Activated T-helper 1 cell treated with anti-CD3 and anti-CD28 coated beads, Interleukin-12 subunit alpha, Interleukin-12 subunit beta, Interleukin-2, Interleukin-4 antibody, amounts not matched to agents 30 ng/mL and 10 ng/mL and 1 ng/mL, durations not matched to agents 14 hours and 24 hours and 36 hours (primary cell): ENCODE data around the gene KDF1. TPM values are rescaled to one million over a fixed set of nuclear protein-coding genes. Genes with fewer than 3 reads are reported as not detected.

Source experiments
- DNase-seq: peaks from one replicate; pipeline ENCODE4 v3.0.0; 2021; ENCODE audit warnings: low spot score
- H3K27ac Mint-ChIP-seq: one replicate; pipeline ENCODE4 v1.8.0; 2021; ENCODE audit warnings: mild to moderate bottlenecking, mixed read lengths
- H3K27me3 Mint-ChIP-seq: one replicate; pipeline ENCODE4 v1.8.0; 2022; ENCODE audit warnings: mild to moderate bottlenecking, moderate library complexity, mixed read lengths; ENCODE audit not compliant: insufficient read depth
- H3K36me3 Mint-ChIP-seq: one replicate; pipeline ENCODE4 v1.8.0; 2021; ENCODE audit warnings: low read depth, mixed read lengths
- H3K4me1 Mint-ChIP-seq: one replicate; pipeline ENCODE4 v1.8.0; 2021; ENCODE audit warnings: low read depth, mixed read lengths
- H3K4me3 Mint-ChIP-seq: one replicate; pipeline ENCODE4 v1.8.0; 2021; ENCODE audit warnings: mild to moderate bottlenecking, moderate library complexity, mixed read lengths
- H3K9me3 Mint-ChIP-seq: one replicate; pipeline ENCODE4 v1.8.0; 2021; ENCODE audit warnings: mixed read lengths
- intact Hi-C: fragments of 100-400 bp; cut with micrococcal nuclease; formaldehyde crosslinking; loops from one replicate; pipeline ENCODE4 v1.15.1; 2024
- total RNA-seq: library from RNA; stranded (reverse); gene quantifications from 2 replicates; pipeline ENCODE4 v1.2.3, GENCODE V29; 2022

The KDF1 gene
- total RNA-seq, 1 donor from 2014 or later, result not detected

DNA sequence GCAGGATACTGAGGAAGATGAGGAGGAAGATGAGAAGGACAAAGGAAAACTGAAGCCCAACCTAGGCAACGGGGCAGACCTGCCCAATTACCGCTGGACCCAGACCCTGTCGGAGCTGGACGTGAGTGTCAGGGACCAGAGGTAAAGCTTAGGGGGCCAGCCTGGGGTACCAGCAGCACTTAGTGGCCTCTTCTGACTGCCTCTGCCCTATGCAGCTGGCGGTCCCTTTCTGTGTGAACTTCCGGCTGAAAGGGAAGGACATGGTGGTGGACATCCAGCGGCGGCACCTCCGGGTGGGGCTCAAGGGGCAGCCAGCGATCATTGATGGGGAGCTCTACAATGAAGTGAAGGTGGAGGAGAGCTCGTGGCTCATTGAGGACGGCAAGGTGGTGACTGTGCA, 17.6 kb downstream of the KDF1 start:
- Mint-ChIP-seq H3K27me3 (no peaks in the 10 kb centered on the region), H3K4me3 (no peak overlapping the region), H3K9me3 (no peaks in the 10 kb centered on the region), H3K4me1 (no peaks in the 10 kb centered on the region), H3K36me3 (peaks cover 38% of the 10 kb centered on the region), H3K27ac (no peak overlapping the region)
- no peak for DNase-seq
- intact Hi-C loops, result no loop called here

DNA sequence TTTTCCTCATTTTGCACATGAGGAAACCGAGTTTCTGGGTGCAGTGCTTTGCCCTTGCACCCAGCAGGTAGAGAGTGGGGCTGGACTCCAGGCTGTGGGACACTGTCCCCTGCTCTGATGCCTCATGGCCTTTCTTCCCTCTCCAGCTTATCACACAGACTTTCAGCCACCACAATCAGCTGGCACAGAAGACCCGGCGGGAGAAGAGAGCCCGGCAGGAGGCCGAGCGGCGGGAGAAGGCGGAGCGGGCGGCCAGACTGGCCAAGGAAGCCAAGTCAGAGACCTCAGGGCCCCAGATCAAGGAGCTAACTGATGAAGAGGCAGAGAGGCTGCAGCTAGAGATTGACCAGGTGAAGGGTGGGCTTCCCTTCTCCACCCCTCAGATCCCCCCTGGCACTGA, 19.0 kb downstream of the KDF1 start:
- H3K4me3 Mint-ChIP-seq, result no peak overlapping the region
- DNase-seq, result no peak
- no peaks in the 10 kb centered on the region for H3K4me1 Mint-ChIP-seq
- intact Hi-C loops, result no loop called here
- no peaks in the 10 kb centered on the region for H3K27me3 Mint-ChIP-seq
- no peaks in the 10 kb centered on the region for H3K9me3 Mint-ChIP-seq
- peaks cover 34% of the 10 kb centered on the region for H3K36me3 Mint-ChIP-seq
- no peak overlapping the region for H3K27ac Mint-ChIP-seq

DNA sequence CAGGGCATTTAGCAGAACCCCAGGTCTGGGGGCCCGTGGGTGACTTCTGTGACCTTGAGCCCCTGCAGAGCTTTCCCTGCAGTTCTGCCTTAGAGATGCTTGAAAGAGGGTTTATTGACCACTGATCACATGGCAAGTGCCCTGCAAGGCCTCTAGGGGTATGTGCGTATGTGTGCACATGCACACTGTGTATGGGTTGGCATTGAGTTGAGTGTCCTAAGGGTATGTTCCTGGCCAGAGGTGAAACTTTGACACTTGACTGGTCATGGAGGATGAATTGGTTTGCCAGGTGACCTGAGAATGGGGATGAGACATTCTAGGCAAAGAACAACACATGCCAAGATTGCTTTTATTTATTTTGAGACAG, 21.6 kb downstream of the KDF1 start:
- H3K27me3 Mint-ChIP-seq, result no peaks in the 10 kb centered on the region
- no peak for DNase-seq
- H3K4me3 Mint-ChIP-seq, result no peak overlapping the region
- peaks cover 27% of the 10 kb centered on the region for H3K36me3 Mint-ChIP-seq
- H3K9me3 Mint-ChIP-seq, result no peaks in the 10 kb centered on the region
- H3K4me1 Mint-ChIP-seq, result no peaks in the 10 kb centered on the region
- no peak overlapping the region for H3K27ac Mint-ChIP-seq
- intact Hi-C loops, result no loop called here

DNA sequence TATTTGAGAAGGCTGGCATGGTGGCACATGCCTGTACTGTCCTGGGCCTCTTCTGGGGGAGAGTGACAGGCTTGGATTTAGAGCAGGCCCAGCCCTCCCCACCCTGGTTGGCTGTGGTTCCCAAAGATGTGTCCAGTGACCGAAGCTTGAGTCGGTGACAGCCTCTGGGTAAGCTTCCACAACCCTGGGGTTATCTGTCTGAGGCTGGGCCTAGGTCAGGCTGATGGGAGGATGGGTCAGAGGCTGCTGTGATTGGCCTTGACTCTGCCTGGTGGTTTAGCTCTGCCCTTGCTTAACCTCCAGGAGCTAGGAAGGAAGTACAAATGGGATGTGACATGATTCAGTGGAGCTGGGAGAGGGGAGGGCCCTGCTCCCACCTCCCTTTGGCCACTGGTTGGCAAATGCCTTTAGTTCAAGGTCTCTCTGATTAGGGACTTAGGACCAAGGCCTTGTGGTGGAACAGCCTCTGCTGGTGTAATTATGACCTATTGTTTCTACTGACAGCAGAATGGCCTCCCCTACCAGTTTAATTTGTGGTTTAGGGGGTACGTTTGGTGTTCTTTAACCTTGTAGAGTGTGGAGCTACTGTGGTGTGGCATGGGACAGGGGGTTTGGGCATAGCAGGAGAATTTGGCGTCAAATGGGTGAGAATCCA, 22.1 kb downstream of the KDF1 start:
- H3K4me1 Mint-ChIP-seq, result no peaks in the 10 kb centered on the region
- intact Hi-C loops, result no loop called here
- no peak overlapping the region for H3K4me3 Mint-ChIP-seq
- no peaks in the 10 kb centered on the region for H3K9me3 Mint-ChIP-seq
- H3K36me3 Mint-ChIP-seq, result peaks cover 22% of the 10 kb centered on the region
- H3K27me3 Mint-ChIP-seq, result no peaks in the 10 kb centered on the region
- DNase-seq, result no peak
- H3K27ac Mint-ChIP-seq, result no peak overlapping the region

DNA sequence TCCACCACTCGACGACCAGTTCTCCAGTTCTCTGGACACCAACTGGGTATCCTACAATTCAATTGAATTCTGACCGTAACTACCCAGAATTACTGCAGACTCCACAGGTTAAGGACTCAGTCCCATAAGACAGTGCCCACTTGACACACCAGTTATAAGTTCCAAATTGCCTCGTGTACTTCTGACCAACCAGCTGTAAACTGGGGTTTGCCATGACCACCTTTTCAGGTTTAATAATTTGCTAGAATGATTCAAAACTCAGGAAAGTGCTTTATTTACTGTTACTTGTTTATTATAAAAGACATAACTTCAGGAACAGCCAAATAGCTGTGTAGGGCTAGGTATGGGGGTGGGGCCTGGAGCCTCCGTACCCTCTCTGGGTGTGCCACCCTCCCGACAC, 23.4 kb downstream of the KDF1 start:
- Mint-ChIP-seq H3K9me3 (no peaks in the 10 kb centered on the region), H3K4me3 (no peak overlapping the region), H3K27ac (no peak overlapping the region), H3K27me3 (no peaks in the 10 kb centered on the region), H3K4me1 (no peaks in the 10 kb centered on the region), H3K36me3 (peaks cover 17% of the 10 kb centered on the region)
- no peak for DNase-seq
- intact Hi-C loops, result no loop called here

DNA sequence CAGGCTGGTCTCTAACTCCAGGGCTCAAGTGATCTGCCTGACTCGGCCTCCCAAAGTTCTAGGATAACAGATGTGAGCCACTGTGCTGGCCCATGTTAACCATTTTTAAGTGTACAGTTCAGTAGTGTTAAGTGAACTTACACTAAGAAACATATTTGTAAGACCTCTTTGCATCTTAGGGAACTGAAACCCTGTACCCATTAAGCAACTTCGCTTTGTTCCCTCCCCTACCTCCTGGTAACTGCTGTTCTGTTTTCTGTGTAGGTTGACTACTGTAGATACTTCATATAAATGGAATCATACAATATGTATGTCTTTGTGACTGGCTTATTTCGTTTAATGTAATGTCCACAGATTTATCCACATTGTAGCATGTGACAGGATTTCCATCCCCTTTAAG, 27.7 kb downstream of the KDF1 start:
- no peak for DNase-seq
- Mint-ChIP-seq H3K4me1 (no peaks in the 10 kb centered on the region), H3K4me3 (no peak overlapping the region), H3K27ac (no peak overlapping the region), H3K9me3 (no peaks in the 10 kb centered on the region), H3K36me3 (peaks cover 27% of the 10 kb centered on the region), H3K27me3 (no peaks in the 10 kb centered on the region)
- intact Hi-C loops, result no loop called here

DNA sequence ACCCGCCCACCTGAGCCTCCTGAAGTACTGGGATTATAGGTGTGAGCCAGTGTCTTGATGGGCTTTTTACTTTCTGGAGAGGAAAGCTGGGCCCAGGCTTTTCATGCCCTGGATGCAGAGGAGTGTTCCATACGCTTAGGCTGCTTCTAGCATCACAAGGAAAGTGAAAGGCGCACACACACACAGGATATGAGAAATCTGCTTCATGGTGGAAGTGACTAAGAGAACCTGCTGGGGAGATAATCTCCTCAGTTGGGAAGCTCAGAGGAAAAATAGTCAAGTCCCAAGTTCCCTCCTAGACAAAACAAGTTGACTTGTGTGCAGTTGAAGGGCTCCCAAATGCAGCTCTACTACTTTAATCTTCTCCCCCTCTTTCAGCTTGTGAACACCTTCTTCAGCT, 36.6 kb downstream of the KDF1 start:
- DNase-seq, result no peak
- H3K9me3 Mint-ChIP-seq, result no peaks in the 10 kb centered on the region
- intact Hi-C loops, result loop anchor here (5.0 kb wide), 1 partner anchor 679 kb away; the partner anchor contains the start of gene AHDC1
- peaks cover 2% of the 10 kb centered on the region for H3K27me3 Mint-ChIP-seq
- H3K27ac Mint-ChIP-seq, result peak overlapping the region; percentile 96
- peak overlapping the region; percentile 97 for H3K4me3 Mint-ChIP-seq
- peaks cover 35% of the 10 kb centered on the region for H3K36me3 Mint-ChIP-seq
- peaks cover 31% of the 10 kb centered on the region for H3K4me1 Mint-ChIP-seq

DNA sequence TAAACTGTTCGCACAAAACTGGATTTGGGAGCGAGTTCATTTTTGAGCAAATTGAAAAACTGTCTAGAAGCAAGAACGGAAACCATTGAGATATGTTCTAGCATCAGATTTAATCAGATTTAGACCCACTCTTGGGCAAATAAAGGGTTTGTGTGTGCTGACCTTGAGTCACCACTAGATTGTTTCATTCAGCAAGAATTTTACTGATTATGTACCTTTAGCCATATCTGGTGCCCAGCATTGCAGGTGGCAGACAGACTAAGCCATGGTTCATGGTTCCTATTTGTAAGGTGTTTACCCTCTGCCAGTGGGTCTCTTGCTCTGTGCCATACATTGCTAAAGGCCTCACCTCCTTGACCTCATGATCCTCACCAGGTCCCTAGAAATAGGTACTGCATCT, 37.4 kb downstream of the KDF1 start:
- peak overlapping the region; percentile 97 for H3K4me3 Mint-ChIP-seq
- H3K36me3 Mint-ChIP-seq, result peaks cover 27% of the 10 kb centered on the region
- intact Hi-C loops, result loop anchor here (5.0 kb wide), 1 partner anchor 679 kb away; the partner anchor contains the start of gene AHDC1
- no peak for DNase-seq
- peaks cover 31% of the 10 kb centered on the region for H3K4me1 Mint-ChIP-seq
- H3K9me3 Mint-ChIP-seq, result no peaks in the 10 kb centered on the region
- peak overlapping the region; percentile 96 for H3K27ac Mint-ChIP-seq
- H3K27me3 Mint-ChIP-seq, result peaks cover 2% of the 10 kb centered on the region

DNA sequence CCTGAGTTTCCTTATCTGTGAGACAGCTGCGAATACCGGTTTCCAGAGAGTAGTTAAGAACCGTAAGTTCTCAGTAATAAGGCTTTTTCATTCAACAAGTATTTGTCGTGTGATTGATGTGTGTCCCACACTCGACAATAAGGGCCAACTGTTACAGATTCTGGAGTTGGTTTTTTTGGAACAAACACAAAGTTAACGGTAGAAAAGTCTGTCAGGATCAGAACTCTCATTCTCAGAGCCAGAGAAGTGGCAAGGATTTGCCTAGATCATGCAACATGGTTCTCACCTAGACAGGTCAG, 37.9 kb downstream of the KDF1 start:
- H3K27me3 Mint-ChIP-seq, result peaks cover 2% of the 10 kb centered on the region
- intact Hi-C loops, result loop anchor here (5.0 kb wide), 1 partner anchor 680 kb away; the partner anchor contains the start of gene AHDC1
- H3K36me3 Mint-ChIP-seq, result peaks cover 22% of the 10 kb centered on the region
- peak overlapping the region; percentile 97 for H3K4me3 Mint-ChIP-seq
- H3K27ac Mint-ChIP-seq, result peak overlapping the region; percentile 96
- DNase-seq, result no peak
- H3K9me3 Mint-ChIP-seq, result no peaks in the 10 kb centered on the region
- H3K4me1 Mint-ChIP-seq, result peaks cover 31% of the 10 kb centered on the region

DNA sequence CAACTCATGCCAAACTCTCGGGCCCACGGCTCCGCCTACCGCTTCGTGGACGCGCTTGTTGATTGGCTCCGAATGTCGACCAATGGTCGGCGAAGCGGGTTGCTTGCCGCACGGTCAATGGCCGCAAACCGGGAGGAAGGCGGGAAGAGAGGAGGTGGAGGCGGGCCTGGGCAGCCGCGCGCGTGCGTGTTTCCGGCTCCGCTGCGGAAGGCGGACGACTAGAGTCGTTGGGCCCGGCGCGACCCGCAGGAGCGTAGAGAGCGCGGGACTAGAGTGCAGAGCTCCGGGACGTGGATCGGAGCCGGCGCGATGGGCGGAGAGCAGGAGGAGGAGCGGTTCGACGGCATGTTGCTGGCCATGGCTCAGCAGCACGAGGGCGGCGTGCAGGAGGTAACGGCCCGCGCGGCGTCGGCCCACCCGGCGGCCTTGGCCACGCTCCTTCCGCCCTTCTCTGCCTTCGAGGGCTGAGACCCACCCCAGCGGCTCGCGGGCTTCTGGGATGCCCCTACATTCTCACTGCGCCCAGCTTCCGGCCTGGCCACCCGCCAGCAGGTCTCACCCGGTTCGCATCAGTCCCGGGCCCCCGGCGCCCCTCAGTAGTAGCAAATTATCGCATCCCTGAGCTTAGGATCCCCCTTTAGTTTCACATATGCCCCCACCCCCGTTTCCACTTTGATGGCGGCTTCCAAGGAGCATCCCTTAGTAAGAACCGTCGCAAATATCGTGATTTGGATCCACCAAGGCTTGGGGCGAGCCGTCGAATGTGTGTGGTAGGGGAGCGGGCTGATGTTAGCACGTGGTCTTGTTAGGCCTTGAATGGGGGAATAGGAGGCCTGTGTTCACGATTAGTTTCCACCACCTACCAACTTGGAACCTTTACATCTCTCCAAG, 38.5 kb downstream of the KDF1 start, which contains the start of gene NUDC:
TSS of gene NUDC (plus strand) at position 204 of the 891 bp plus-strand sequence. CDS start at position 310, 106 bp downstream.
- Mint-ChIP-seq H3K9me3 (no peaks in the 10 kb centered on the region), H3K36me3 (peaks cover 18% of the 10 kb centered on the region), H3K4me1 (peaks cover 31% of the 10 kb centered on the region), H3K27me3 (peaks cover 2% of the 10 kb centered on the region), H3K4me3 (peak within 1 kb of the TSS; percentile 97), H3K27ac (peak within 1 kb of the TSS; percentile 96)
- DNase-seq, result peak; percentile 97
- intact Hi-C loops, result loop anchor here (1.0 to 5.0 kb wide), 13 partner anchors 21 to 681 kb away; partner anchors contain the start of genes AHDC1, GPATCH3, GPN2 and HMGN2

DNA sequence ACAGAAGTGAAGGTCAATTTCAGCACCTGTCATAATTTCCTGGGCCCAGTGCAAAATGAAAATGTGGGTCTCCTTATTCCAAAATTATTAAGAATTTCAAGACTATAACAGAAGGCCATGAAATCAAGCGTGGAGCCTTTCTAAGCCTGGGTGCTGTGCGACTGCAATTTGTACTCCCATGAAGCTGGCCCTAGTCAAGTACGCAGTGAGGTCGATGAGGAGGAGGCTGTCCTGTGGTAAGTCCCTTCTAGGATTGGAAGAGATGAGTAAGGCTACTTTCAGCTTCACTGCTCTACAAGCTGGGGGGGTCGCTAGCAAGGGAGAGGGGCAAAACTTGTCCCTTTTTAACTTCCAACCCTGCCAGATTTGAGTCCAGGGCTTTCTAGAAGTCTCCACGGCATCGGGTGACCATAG, 39.1 kb downstream of the KDF1 start:
- no peak for DNase-seq
- Mint-ChIP-seq H3K36me3 (peaks cover 18% of the 10 kb centered on the region), H3K4me3 (peak overlapping the region; percentile 97), H3K4me1 (peaks cover 31% of the 10 kb centered on the region), H3K27me3 (peaks cover 2% of the 10 kb centered on the region), H3K27ac (peak overlapping the region; percentile 96), H3K9me3 (no peaks in the 10 kb centered on the region)
- intact Hi-C loops, result loop anchor here (1.0 to 5.0 kb wide), 13 partner anchors 21 to 681 kb away; partner anchors contain the start of genes AHDC1, GPATCH3, GPN2 and HMGN2

DNA sequence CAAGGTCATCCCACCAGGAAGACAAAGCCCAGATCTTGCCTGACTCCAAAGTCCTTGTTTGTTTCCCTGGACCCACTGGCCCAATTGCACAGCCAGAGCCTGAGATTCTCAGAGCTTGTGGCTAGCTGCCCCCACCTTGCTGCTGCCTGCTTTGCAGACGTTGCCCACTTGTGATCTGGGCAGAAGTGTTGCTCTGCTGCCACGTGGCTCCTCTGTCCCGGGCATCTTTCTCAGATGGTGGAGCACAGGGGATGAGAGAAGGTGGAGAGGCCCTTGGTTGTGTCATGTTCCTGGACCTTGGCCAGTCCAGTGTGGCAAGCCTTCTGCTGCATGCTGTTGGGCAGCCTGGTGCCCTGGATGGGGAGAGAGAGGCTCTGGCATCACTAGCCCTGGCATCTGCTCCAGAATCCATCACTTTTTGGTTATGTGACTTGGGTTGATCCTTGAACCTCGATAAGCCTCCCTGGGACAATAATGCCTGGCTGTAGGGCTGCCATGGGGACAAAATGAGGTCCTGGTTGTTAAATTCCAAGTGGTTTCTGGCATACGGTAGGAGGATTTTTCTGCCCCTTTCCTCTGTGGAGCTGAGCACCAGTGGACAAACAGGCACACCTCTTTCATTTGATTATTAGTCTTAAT, 44.9 kb downstream of the KDF1 start:
- H3K36me3 Mint-ChIP-seq, result no peaks in the 10 kb centered on the region
- no peak for DNase-seq
- no peak overlapping the region for H3K27ac Mint-ChIP-seq
- H3K4me1 Mint-ChIP-seq, result peaks cover under 1% of the 10 kb centered on the region
- H3K4me3 Mint-ChIP-seq, result no peak overlapping the region
- H3K27me3 Mint-ChIP-seq, result peaks cover 13% of the 10 kb centered on the region
- H3K9me3 Mint-ChIP-seq, result no peaks in the 10 kb centered on the region
- intact Hi-C loops, result no loop called here
